Stimulated activated naive CD4-positive, alpha-beta T cell (primary cell): ENCODE data around the gene TEX35.
A peak's percentile ranks its signal among the peaks of the same experiment; 100 is the strongest.
"Not testable (repeated sequence)": the region's sequence is repeated elsewhere in the genome, so short reads cannot be mapped to it uniquely, and the experiment has no call there.

Source experiments
- DNase-seq, 6 experiments: peaks; one replicate each; lab custom pipeline; 2025; lab: John Stamatoyannopoulos, UW

The TEX35 gene

DNA sequence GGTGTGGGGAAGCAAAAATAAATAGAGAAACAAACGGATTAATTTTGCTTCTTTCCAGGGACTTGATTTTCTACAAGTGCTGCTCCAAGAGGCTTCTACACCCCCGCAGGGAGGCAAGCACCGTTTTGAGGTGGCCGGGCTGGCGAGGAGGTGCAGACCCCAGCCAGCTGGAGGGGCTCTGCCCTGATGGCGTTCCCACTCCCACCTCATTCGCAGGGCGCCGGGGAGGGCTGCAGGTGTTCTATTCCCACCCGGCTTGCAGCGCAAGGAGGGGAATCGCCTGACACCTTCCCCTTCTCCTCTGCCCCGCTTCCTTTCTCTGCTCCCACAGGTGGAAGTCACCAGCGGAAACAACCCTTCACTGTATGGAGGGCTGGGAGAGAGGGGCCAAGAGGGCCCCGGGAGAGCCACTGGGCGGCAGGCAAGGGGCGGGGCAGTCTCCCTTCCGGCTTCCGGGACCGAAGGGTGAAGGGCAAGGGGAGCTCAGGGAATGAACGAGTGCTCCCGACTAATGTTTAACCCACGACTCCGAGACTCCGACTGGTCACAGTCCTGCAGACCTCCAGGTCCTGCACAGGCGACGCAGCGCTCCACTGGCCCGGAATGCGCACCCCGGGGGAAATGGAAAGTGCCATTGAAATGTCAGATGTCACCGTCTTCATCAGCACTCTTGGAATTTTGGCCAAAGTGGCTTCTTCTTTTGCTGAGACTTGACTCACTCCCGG lies 29.1 kb downstream of the TEX35 start:
- DNase-seq: peak in 4 of 6 experiments; percentile 6 to 46 (median 26)

DNA sequence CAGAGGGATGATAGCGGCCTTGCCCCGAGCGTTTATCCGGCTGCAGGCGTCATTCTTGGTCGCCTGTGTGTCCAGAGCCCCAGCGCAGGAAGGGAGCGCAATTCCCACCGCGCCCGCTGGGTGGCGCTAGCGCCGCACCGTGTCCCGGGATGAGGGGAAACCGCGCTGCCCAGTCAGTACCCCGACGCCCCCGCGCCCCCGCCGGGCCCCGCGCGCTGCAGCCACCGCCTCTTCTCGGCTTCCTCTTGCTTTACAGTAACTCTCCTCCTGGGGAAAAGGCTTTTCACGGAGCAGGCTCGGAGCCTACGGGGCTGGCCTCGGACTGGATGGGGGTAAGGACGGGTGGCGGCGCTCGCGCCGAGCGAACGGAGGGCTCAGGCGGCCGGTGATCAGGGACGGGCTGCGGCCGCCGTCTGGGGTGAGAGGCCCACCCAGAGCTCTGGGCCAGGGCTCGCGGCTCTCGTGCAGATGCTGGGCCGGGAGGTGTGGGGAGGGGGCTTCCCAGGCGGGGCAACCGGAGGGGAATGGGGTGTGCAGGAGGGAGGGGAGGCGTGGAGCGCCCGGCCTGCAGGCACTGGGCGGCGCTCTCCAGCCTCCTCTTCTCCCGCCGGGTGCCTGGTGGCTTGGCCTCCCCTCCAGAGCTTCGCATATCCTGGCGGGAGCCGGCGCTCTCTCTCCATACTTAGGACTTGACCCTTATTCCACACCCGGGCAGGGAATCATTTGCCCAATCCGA lies 29.8 kb downstream of the TEX35 start:
- peak; percentile 64 to 91 (median 76) for DNase-seq

DNA sequence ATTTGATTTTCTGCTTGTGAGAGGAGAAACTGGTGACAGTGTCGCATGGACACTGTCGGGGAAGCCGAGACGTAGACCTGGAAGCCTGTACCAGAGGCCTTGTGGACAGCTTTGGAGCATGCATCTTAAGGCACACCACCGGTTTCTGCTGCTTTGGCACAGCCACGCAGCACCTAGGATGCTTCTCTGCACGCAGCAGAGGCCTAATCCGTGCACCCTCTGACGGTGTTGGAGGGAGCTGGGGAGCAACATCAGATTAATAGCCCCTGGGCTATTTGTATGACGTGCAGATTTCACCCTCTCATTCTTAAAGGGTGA lies 30.3 kb downstream of the TEX35 start:
- peak in 1 of 6 experiments; percentile 50 for DNase-seq

DNA sequence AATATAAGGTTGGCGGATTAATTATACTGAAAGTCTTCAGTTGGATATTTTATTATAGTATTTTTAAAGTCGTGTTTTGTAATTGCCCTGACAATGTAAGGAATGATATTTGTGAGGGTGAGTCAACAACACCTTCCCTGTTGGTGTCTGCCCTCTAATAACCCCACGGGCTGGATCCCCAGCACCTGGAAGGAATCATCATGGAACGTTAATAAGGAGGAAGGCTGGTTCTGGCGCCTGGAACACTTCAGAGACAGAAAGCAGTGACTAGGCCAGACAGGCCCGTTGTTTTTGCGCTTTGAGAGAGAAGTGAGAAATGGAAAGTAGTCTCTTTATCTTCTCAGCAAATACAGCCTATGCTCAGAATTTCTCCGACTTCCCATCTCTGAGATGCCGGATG lies 31.6 kb downstream of the TEX35 start:
- no peak for DNase-seq

DNA sequence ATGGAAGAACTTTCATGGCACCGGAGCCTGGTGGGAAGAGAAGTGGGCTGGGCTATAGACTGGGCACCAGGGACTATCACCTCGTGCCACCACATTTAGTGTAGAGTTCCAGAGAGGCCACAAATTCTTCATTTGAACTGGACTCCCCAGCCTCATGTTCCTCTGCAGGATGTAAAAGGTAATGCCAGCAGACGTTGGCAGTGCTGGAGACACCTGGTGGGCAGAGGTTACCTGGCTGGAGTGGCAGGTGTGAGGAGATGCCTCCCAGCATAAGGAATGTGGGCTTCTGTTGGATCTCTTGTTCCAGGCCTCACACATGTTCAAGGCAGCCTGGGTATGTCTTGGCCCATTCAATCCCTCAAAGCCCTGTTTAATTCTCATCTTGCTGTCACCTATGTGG lies 35.2 kb downstream of the TEX35 start:
- DNase-seq: no peak

DNA sequence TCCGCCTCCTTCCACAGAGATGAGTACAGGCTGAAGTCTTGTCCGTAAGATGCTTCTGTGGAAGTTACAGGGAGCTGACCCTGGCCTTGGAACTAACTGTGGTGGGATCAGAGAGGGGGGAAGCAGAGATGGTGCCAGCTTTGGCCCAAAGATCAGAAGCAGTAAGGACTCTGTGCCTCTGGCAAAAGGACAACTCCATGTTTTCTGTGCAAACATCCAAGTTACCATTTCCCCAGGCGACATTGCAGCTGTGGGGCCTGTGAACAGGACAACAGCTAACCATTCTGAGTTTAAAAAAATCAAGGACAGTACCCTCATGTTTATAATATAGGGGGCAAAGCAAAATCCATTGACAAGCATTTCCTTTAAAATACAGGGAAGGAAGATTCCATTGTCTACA lies 38.4 kb downstream of the TEX35 start:
- DNase-seq: no peak

DNA sequence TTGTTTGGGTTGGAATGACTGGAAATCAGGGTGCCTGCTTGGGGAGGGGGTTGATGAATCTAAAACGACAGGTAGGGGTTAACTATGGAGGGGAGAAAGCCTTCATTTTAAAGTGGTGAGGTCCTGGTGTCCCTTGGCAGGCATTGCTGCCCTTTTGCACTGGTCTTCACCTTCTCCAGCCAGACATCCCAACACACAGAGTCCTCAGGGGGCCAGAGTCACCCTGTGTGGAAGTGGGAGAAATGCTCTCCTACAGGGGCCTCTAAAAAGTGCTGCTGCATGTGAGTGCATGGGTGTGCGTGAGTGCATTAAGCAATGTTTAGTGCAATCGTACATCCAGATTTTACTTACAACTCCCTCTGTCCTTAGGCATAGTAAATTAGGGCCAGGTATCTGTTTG lies 39.0 kb downstream of the TEX35 start:
- no peak for DNase-seq

DNA sequence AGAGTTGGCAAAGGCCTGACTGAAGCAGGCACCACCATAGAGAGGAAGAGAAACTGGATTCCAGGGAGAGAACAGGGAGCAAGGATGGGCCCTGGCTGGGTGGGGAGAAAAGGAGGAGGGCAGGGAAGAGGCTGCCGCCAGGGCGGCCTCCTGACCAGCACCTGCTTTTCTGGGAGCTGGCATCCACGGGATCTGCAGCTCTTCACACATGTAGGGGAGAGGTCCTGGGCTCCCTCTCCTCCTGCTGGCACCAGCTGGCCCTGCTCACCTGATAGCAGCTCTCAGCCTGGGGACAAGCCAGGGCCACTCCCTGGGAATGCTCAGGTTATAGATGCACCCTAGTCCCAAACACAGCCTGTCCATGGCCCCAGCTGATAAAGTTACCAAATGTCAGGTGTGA lies 39.9 kb downstream of the TEX35 start:
- no peak for DNase-seq

DNA sequence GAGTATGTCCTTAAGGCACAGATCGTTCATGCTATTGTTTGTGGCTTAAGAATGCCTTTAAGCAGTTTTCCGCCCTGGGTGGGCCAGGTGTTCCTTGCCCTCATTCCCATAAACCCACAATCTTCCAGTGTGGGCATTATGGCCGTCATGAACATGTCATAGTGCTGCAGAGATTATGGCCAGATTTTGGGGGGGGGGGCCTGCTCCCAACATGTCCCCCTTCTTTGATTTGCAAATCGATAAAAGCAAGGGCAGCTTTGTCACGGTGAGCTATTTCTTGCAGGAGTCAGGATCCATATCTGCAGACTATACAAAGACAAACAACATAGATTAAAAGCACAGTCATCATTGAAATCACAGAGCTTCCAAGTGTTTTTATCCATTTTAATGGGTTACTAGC lies 41.4 kb downstream of the TEX35 start:
- not testable (repeated sequence) for DNase-seq

DNA sequence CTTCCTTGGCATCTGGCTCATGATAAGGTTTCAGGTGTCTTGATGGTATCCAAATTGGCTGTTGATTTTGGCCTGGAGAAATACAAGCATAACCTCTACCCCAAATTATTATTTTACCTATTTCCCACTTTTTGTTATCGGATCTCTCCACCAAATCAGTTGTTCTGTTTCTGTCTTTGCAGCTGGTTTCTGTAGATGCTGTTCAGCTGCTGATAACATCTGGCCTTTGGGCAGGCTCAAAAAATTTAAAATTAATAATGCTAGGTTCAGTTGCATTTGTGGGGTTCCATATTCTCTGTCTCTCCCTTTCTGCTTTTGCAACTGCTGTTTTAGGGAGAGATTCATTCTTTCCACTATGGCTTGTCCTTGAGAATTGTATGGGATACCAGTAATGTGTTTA lies 42.7 kb downstream of the TEX35 start:
- not testable (repeated sequence) for DNase-seq

DNA sequence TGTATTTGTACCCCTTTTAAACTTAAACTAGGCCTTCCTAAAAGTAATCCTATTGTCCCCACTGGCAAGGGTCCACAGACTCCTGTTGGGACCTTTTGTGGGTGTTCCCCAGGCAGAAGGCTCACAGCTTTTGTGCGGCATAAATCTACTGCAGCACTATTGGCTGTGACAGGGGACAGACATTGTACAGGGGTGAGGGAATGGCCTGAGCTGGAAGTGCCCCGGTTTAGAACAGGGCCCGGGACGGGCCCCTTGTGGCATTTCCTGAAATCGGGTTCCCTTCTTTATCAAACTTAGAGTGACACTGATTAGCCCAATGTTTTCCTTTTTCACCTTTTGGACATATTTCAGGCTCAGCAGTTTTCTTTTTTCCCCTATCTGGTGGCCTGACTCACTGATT lies 45.9 kb downstream of the TEX35 start:
- DNase-seq: not testable (repeated sequence)

DNA sequence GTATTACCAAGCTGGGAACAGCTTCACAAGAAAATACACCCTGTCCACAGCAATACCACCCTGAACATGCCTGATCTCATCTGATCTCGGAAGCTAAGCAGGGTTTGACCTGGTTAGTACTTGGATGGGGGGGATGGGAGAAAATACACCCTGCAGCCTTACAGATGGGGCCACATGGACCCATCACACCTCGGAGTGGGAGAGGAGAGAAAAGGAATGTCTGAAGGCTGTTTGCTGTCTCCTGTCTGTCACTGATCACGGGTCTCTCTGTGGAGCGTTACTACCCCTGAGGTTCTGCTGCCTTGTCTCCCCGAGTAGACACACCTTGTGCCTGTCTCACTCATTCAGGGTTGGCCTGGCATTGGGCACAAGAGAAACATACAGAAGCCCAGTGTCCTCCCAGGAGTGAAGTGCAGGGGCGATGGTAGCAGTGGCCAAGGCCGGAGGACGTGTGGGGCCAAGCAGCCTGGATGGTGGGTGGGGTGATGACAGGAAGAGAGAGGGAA lies 48.0 kb downstream of the TEX35 start:
- DNase-seq: no peak

DNA sequence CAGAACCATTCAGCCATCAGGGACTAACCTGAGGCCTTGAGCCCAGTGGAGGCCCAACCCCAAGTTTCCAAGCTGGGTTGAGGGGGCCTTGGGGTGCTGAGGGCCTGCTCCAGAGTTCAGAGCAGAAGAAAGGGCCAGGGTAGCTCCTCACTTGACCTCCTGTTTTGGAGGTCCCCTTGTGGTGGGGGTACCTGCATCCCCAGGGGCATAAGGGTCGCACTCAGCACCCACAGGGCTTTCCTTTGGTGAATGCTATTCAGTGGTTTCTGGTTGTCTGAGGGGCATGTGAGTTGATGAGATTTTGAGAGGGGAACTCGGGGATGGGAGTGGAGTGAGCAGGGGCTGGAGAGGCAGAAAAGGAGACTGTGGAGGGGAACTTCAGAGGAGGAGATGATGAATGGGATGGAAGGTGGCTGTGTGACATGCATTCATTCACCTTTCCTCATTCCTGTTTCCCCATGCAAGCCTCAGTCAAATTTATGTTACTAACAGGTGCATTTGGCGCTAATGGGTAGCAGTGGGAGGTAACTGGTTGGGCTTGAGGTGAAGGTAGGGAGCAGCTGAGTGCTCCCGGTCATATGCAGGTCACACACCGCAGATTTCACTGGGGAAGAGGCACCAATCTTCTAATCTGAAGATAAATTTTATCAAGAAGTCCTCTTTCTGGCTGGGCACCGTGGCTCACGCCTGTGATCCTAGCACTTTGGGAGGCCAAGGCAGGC lies 50.4 kb downstream of the TEX35 start:
- DNase-seq: no peak

DNA sequence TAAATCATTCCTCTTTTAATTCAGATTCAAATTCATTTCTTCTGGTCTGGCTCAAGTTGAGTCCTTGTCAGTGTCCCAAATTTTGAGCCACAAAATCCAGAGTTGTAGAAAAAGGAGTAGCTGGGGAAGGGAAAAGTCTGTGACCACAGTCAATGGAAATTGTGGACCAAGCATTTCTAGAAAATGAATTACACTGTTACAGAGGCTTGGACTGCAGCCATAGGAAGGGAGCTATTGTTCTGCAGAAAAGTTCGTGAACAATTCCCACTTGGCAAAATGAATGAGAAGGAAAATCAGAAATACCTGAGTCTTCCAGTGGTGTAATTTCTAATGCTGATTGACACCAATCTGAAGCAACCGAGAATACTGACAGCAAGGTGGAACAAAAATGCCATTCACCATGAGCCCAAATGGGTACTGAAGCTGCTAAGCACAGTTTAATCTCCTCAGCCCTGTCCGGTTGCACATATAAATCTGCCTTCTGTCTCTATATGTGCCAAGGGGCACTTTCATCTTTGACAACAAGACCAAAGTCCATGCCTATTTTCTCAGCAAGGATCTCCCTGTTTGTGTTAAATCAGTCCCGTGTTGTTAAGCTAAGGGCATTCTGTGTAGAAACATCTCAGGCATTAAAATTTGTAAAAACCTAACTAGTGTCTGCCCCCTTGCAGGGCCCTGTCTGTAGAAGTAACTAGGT lies 51.3 kb downstream of the TEX35 start:
- DNase-seq: no peak

DNA sequence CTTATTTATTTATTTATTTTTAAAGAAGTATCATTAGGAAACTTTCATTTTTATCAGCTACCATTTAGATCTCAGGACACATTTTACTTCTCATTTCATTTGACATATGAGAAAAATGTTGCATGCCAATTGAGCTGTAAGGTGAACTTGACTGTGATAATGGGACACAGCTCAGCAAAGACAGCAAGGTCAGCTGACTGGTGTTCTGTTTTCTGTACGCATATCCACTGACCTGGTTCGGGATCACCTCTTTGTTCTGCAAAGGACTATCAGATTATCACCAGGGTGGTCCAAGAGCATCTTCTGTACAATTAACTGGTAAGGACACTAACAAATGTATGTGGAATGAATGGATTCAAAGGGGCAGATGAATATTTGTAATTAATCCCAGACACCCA lies 51.9 kb downstream of the TEX35 start:
- no peak for DNase-seq

DNA sequence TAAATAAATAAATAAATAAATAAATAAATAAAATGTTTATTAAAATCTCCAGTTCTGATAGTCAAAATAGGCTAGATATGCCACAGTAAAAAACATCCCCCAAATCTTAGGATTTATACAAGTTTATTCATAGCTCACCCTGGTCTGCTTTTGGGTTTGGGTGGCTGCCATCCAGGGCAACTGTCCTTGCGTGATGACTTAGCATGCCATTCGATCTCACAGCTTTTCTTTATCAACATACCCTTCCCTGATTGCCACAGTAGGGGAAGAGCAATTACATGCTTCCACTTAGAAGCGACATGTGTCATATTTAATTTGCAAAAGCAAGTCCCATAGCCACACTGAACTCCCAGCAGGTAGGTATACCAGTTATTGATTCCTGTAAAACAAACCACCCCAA lies 52.7 kb downstream of the TEX35 start:
- DNase-seq: no peak

DNA sequence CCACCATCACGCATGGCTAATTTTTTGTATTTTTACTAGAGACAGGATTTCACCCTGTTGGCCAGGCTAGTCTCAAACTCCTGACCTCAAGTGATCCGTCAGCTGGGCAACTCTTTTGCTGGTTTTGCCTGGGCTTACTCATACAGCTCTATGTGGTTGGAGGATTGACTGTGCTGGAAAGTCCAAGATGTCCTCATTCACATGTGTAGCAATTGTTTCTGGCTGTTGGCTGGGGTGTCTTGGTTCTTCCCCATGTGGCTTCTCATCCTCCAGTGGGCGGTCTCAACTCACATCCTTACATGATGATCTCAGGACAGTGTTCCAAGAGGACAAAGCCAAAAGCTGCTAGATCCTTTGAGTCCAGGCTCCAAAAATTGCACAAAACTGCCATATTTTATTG lies 53.3 kb downstream of the TEX35 start:
- DNase-seq: no peak

DNA sequence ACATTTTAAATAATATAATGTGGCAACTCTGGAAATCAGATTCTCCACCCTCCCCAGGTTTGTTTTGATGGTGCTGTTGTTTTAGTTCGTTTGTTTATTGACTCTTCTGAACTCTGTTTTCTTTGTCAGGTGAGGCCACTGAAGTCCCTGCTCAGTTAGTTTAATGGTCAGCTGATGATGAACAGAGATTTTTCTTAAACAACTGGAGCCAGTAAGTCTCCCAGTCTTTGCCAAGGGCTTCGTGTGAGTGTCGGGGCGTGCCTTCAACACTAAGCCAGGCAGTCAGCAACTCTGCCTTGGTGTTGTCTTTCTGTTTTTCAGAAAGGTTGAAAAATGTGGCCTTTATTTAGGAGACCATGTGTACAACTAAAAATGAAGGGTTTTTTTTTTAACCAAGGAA lies 58.9 kb downstream of the TEX35 start:
- no peak for DNase-seq
